ENCODE measurements around the gene RBM20. TPM values are rescaled to one million over a fixed set of nuclear protein-coding genes. Genes with fewer than 3 reads are reported as not detected.

Gene RBM20
- total RNA-seq, 2 experiments from 2014 or later: 0.40 to 0.50 TPM

DNA sequence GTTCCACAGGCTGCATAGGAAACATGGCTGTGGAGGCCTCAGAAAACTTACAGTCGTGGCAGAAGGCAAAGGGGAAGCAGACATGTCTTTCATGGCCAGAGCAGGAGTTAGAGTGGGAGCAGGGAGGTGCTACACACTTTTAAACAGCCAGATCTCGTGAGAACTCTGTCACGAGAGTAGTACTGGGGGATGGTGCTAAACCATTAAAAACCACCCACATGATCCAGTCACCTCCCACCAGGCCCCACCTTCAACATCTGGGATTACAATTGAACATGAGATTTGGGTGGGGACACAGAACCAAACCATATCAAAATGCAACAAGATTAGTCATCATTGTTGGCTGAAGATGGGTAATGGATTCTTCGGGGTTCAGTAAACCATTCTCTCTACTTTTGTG, 162.2 kb downstream of the RBM20 start:
- Mint-ChIP-seq H3K27me3 (ENCODE audit: low read depth) (no peaks in the 10 kb centered on the region), H3K4me1 (ENCODE audit: low read depth) (peaks cover 34% of the 10 kb centered on the region), H3K27ac (no peak overlapping the region), H3K4me3 (no peak overlapping the region), H3K36me3 (ENCODE audit: low read depth) (no peaks in the 10 kb centered on the region), H3K9me3 (no peaks in the 10 kb centered on the region)
- intact Hi-C loops (cut with micrococcal nuclease): no loop called here
- DNase-seq: no peak
- CTCF ChIA-PET: interaction anchor here (0.7 kb wide), 1 partner anchor 99 kb away, joined by 3 read pairs; no protein-coding TSS in a partner anchor

GRCh38 chr10:110808123-110808522, 164.0 kb downstream of the RBM20 start:
- no peaks in the 10 kb centered on the region for H3K36me3 Mint-ChIP-seq (ENCODE audit: low read depth)
- no peak overlapping the region for H3K27ac Mint-ChIP-seq
- intact Hi-C loops (cut with micrococcal nuclease): no loop called here
- H3K9me3 Mint-ChIP-seq: no peaks in the 10 kb centered on the region
- no peak overlapping the region for H3K4me3 Mint-ChIP-seq
- CTCF ChIA-PET: interaction anchor here (1.1 to 1.9 kb wide), 5 partner anchors 10 to 85 kb away, joined by 3 to 4 read pairs (median 3); no protein-coding TSS in a partner anchor
- H3K27me3 Mint-ChIP-seq (ENCODE audit: low read depth): no peaks in the 10 kb centered on the region
- peaks cover 25% of the 10 kb centered on the region for H3K4me1 Mint-ChIP-seq (ENCODE audit: low read depth)
- no peak for DNase-seq

- Mint-ChIP-seq H3K36me3 (ENCODE audit: low read depth) (no peaks in the 10 kb centered on the region), H3K4me1 (ENCODE audit: low read depth) (peaks cover 21% of the 10 kb centered on the region), H3K9me3 (no peaks in the 10 kb centered on the region), H3K27ac (no peak overlapping the region), H3K4me3 (no peak overlapping the region), H3K27me3 (ENCODE audit: low read depth) (no peaks in the 10 kb centered on the region)
- CTCF ChIA-PET: interaction anchor here (1.1 to 1.9 kb wide), 5 partner anchors 9 to 85 kb away, joined by 3 to 4 read pairs (median 3); no protein-coding TSS in a partner anchor
- intact Hi-C loops (cut with micrococcal nuclease): no loop called here
- no peak for DNase-seq
Observed at GRCh38 chr10:110808615-110809014, 164.5 kb downstream of the RBM20 start.

GRCh38 chr10:110810625-110811024, 166.5 kb downstream of the RBM20 start:
- H3K9me3 Mint-ChIP-seq: no peaks in the 10 kb centered on the region
- H3K27ac Mint-ChIP-seq: no peak overlapping the region
- DNase-seq: no peak
- intact Hi-C loops (cut with micrococcal nuclease): no loop called here
- no peak overlapping the region for H3K4me3 Mint-ChIP-seq
- peaks cover 14% of the 10 kb centered on the region for H3K4me1 Mint-ChIP-seq (ENCODE audit: low read depth)
- CTCF ChIA-PET: interaction anchor here (0.9 to 1.2 kb wide), 4 partner anchors 18 to 169 kb away, joined by 3 to 5 read pairs (median 4); no protein-coding TSS in a partner anchor
- H3K27me3 Mint-ChIP-seq (ENCODE audit: low read depth): no peaks in the 10 kb centered on the region
- H3K36me3 Mint-ChIP-seq (ENCODE audit: low read depth): no peaks in the 10 kb centered on the region

GRCh38 chr10:110811791-110812581, 167.8 kb downstream of the RBM20 start:
- CTCF ChIA-PET: interaction anchor here (1.2 to 1.4 kb wide), 2 partner anchors 9 to 170 kb away, joined by 3 to 4 read pairs; no protein-coding TSS in a partner anchor
- intact Hi-C loops (cut with micrococcal nuclease): no loop called here
- Mint-ChIP-seq H3K36me3 (ENCODE audit: low read depth) (no peaks in the 10 kb centered on the region), H3K4me1 (ENCODE audit: low read depth) (peaks cover 24% of the 10 kb centered on the region), H3K27ac (no peak overlapping the region), H3K4me3 (no peak overlapping the region), H3K27me3 (ENCODE audit: low read depth) (no peaks in the 10 kb centered on the region), H3K9me3 (no peaks in the 10 kb centered on the region)
- DNase-seq: no peak

DNA sequence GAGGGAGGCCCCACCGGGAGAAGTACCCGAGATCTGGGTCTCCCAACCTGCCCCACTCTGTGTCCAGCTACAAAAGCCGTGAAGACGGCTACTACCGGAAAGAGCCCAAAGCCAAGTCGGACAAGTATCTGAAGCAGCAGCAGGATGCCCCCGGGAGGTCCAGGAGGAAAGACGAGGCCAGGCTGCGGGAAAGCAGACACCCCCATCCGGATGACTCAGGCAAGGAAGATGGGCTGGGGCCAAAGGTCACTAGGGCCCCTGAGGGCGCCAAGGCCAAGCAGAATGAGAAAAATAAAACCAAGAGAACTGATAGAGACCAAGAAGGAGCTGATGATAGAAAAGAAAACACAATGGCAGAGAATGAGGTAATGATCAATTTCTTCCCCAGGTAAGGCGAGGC, 168.4 kb downstream of the RBM20 start:
- H3K9me3 Mint-ChIP-seq: no peaks in the 10 kb centered on the region
- H3K27me3 Mint-ChIP-seq (ENCODE audit: low read depth): no peaks in the 10 kb centered on the region
- intact Hi-C loops (cut with micrococcal nuclease): no loop called here
- peaks cover 30% of the 10 kb centered on the region for H3K4me1 Mint-ChIP-seq (ENCODE audit: low read depth)
- no peak for DNase-seq
- H3K27ac Mint-ChIP-seq: no peak overlapping the region
- H3K4me3 Mint-ChIP-seq: no peak overlapping the region
- CTCF ChIA-PET: interaction anchor here (0.8 to 1.4 kb wide), 2 partner anchors 8 to 10 kb away, joined by 3 read pairs; no protein-coding TSS in a partner anchor
- H3K36me3 Mint-ChIP-seq (ENCODE audit: low read depth): no peaks in the 10 kb centered on the region

- Mint-ChIP-seq H3K36me3 (ENCODE audit: low read depth) (no peaks in the 10 kb centered on the region), H3K4me1 (ENCODE audit: low read depth) (peaks cover 30% of the 10 kb centered on the region), H3K27me3 (ENCODE audit: low read depth) (no peaks in the 10 kb centered on the region), H3K4me3 (no peak overlapping the region), H3K9me3 (no peaks in the 10 kb centered on the region), H3K27ac (no peak overlapping the region)
- no peak for DNase-seq
- intact Hi-C loops (cut with micrococcal nuclease): loop anchor here (2.0 kb wide), 1 partner anchor 51 kb away; no protein-coding TSS in a partner anchor
- CTCF ChIA-PET: interaction anchor here (0.6 to 1.2 kb wide), 2 partner anchors 14 to 107 kb away, joined by 3 to 4 read pairs; no protein-coding TSS in a partner anchor
Observed at GRCh38 chr10:110813743-110814472, 169.8 kb downstream of the RBM20 start.

DNA sequence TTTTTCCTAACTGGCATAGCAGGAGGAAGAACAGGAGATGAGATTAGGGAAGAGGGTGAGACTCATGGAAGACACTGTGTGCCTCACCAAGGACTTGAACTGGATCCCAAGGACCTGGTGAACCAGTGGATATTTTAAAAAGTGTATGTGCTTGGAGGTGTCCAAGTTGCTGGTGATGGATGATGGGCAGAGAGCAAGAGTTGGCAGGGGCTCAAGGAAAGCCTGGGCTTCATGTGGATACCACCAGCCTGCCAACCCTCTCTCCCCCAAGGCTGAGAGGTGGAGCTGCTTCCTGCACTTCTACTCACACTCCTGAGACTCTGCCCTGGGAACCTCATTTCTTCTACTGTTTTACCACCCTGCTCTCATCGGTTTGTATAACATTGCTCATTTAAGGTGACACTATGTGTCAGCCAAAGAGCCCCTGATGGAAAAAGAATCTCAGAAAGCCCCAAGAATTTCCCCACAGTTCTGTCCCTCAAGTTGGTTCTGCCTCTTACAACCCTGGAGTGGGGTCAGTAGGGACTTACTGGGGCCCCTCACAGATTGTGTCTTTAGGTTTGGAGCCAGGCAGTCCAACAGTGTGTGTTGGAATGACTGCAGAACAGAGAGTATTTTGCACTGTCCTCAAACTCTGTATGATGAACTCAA, 171.3 kb downstream of the RBM20 start:
- CTCF ChIA-PET: no interaction called here
- peaks cover 30% of the 10 kb centered on the region for H3K4me1 Mint-ChIP-seq (ENCODE audit: low read depth)
- H3K36me3 Mint-ChIP-seq (ENCODE audit: low read depth): no peaks in the 10 kb centered on the region
- H3K27me3 Mint-ChIP-seq (ENCODE audit: low read depth): no peaks in the 10 kb centered on the region
- no peaks in the 10 kb centered on the region for H3K9me3 Mint-ChIP-seq
- H3K27ac Mint-ChIP-seq: peak overlapping the region; percentile 15
- intact Hi-C loops (cut with micrococcal nuclease): loop anchor here (1.0 to 5.0 kb wide), 5 partner anchors 18 to 203 kb away; no protein-coding TSS in a partner anchor
- no peak overlapping the region for H3K4me3 Mint-ChIP-seq
- peak; percentile 56 for DNase-seq

- no peaks in the 10 kb centered on the region for H3K36me3 Mint-ChIP-seq (ENCODE audit: low read depth)
- H3K4me3 Mint-ChIP-seq: no peak overlapping the region
- no peaks in the 10 kb centered on the region for H3K9me3 Mint-ChIP-seq
- CTCF ChIA-PET: interaction anchor here (0.6 to 1.3 kb wide), 3 partner anchors 9 to 78 kb away, joined by 3 to 4 read pairs (median 3); no protein-coding TSS in a partner anchor
- DNase-seq: peak; percentile 34
- H3K27ac Mint-ChIP-seq: no peak overlapping the region
- peaks cover 35% of the 10 kb centered on the region for H3K4me1 Mint-ChIP-seq (ENCODE audit: low read depth)
- no peaks in the 10 kb centered on the region for H3K27me3 Mint-ChIP-seq (ENCODE audit: low read depth)
- intact Hi-C loops (cut with micrococcal nuclease): loop anchor here (2.0 to 5.0 kb wide), 2 partner anchors 23 to 205 kb away; no protein-coding TSS in a partner anchor
Observed at GRCh38 chr10:110817614-110818013, 173.5 kb downstream of the RBM20 start.

GRCh38 chr10:110818311-110819256, 174.4 kb downstream of the RBM20 start:
- CTCF ChIA-PET: interaction anchor here (1.3 kb wide), 1 partner anchor 10 kb away, joined by 4 read pairs; no protein-coding TSS in a partner anchor
- Mint-ChIP-seq H3K27ac (no peak overlapping the region), H3K27me3 (ENCODE audit: low read depth) (no peaks in the 10 kb centered on the region), H3K4me1 (ENCODE audit: low read depth) (peaks cover 35% of the 10 kb centered on the region), H3K9me3 (no peaks in the 10 kb centered on the region), H3K36me3 (ENCODE audit: low read depth) (no peaks in the 10 kb centered on the region), H3K4me3 (no peak overlapping the region)
- intact Hi-C loops (cut with micrococcal nuclease): loop anchor here (5.0 kb wide), 1 partner anchor 206 kb away; no protein-coding TSS in a partner anchor
- DNase-seq: no peak

DNA sequence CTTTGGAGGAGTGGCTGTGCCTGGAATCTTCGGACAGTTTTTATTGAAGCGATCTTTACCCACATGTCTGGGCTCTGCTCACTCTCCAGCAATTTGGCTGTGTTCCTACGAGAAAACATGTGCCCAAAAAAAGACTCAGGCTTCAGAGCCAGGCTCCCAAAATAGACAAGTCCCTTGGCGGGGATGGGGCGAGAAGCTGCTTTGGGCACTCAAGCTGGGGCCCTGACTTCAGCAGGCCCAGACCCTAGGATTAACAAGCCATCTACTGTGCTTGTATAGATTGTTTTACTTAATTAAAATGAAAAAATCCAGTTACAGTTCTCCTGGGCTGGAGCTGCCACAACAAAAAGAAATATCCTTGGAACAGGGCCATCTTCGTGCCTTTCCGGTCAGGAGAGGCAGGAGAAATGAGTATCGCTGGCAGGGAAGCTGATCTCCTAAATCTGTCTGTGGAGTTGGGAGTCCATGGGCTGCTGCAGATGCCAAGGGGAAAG, 176.2 kb downstream of the RBM20 start:
- Mint-ChIP-seq H3K36me3 (ENCODE audit: low read depth) (no peaks in the 10 kb centered on the region), H3K9me3 (no peaks in the 10 kb centered on the region), H3K27me3 (ENCODE audit: low read depth) (no peaks in the 10 kb centered on the region), H3K4me3 (no peak overlapping the region), H3K27ac (no peak overlapping the region), H3K4me1 (ENCODE audit: low read depth) (peaks cover 29% of the 10 kb centered on the region)
- intact Hi-C loops (cut with micrococcal nuclease): no loop called here
- no peak for DNase-seq
- CTCF ChIA-PET: interaction anchor here (1.7 kb wide), 1 partner anchor 17 kb away, joined by 5 read pairs; no protein-coding TSS in a partner anchor
